ENCODE measurements around the gene ALK.

Gene ALK

GRCh38 chr2:29363111-29363510 is 558.3 kb downstream of the ALK start:
- Histone ChIP-seq H3K4me3 (ENCODE audit: low read length in 2 of 2) (no peak overlapping the region), H3K14ac (ENCODE audit: low read length) (no peak overlapping the region), H3K9me3 (replicated peaks in 1 of 2; ENCODE audit: control insufficient read depth in 2 of 2, insufficient read depth in 1 of 2, low read depth in 1 of 2, low read length in 2 of 2) (no peaks in the 10 kb centered on the region), H2AFZ (ENCODE audit: low read length) (no peak overlapping the region), H2BK12ac (ENCODE audit: low read length) (no peak overlapping the region), H2BK5ac (ENCODE audit: low read length) (no peak overlapping the region), H4K8ac (ENCODE audit: low read depth, low read length) (no peak overlapping the region), H3K4me1 (ENCODE audit: control insufficient read depth in 2 of 2, insufficient read depth in 1 of 2, low read depth in 1 of 2, low read length in 2 of 2) (peaks cover 2 to 5% of the 10 kb centered on the region in 2 donors), H3K4me2 (ENCODE audit: insufficient read depth, low read length, poor library complexity, severe bottlenecking) (no peak overlapping the region), H3K36me3 (replicated peaks in 1 of 2; ENCODE audit: control insufficient read depth in 2 of 2, insufficient read depth in 2 of 2, low read length in 2 of 2) (no peaks in the 10 kb centered on the region), H3K9ac (ENCODE audit: low read depth, low read length, poor library complexity) (no peak overlapping the region), H3K27ac (replicated peaks; ENCODE audit: low read length) (no peak overlapping the region), H3K18ac (ENCODE audit: low read length) (no peak overlapping the region), H2BK15ac (ENCODE audit: low read length) (no peak overlapping the region), H2AK5ac (ENCODE audit: low read depth, low read length) (no peak overlapping the region), H3K4ac (ENCODE audit: low read length) (no peak overlapping the region), H3K27me3 (ENCODE audit: control insufficient read depth in 3 of 3, insufficient read depth in 3 of 3, low read depth in 1 of 3, low read length in 3 of 3) (no peaks in the 10 kb centered on the region), H3K23ac (ENCODE audit: low read depth, low read length, poor library complexity) (no peak overlapping the region), H4K91ac (ENCODE audit: low read depth, low read length, poor library complexity) (no peak overlapping the region), H2BK120ac (ENCODE audit: low read depth, low read length) (no peak overlapping the region), H3K79me1 (ENCODE audit: low read depth, low read length) (no peaks in the 10 kb centered on the region)
- WGBS, 2 donors (ENCODE audit: extremely low coverage in 2 of 2, insufficient read length in 2 of 2, insufficient replicate concordance in 1 of 2) = no CpG with 5 or more reads among the region's 2 CpGs
- no peak for DNase-seq (ENCODE audit: low spot score)

DNA sequence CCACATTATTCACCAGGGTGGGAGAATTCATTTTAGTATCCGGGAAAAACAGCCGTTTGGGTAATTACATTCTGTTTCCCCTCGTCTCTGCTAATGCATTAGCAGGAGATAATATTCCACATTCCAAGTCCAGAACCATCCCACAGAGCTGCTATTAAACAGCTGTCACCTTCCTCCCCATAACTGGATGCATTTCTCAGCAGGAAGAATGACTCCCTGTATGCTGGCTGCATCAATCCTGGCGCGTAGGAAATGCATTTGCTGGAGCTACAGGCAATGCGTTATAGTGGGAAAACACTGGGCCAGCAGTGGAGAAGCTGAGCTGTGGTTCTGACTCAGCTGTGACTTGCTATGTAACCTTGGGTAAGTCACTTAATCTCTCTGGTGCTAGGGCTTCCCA is 560.2 kb downstream of the ALK start:
- Histone ChIP-seq H2BK12ac (ENCODE audit: low read length) (no peak overlapping the region), H2AK5ac (ENCODE audit: low read depth, low read length) (no peak overlapping the region), H3K36me3 (replicated peaks in 1 of 2; ENCODE audit: control insufficient read depth in 2 of 2, insufficient read depth in 2 of 2, low read length in 2 of 2) (no peaks in the 10 kb centered on the region), H3K4me2 (ENCODE audit: insufficient read depth, low read length, poor library complexity, severe bottlenecking) (no peak overlapping the region), H2BK5ac (ENCODE audit: low read length) (no peak overlapping the region), H2BK120ac (ENCODE audit: low read depth, low read length) (no peak overlapping the region), H3K27ac (replicated peaks; ENCODE audit: low read length) (no peak overlapping the region), H3K9me3 (replicated peaks in 1 of 2; ENCODE audit: control insufficient read depth in 2 of 2, insufficient read depth in 1 of 2, low read depth in 1 of 2, low read length in 2 of 2) (no peaks in the 10 kb centered on the region), H3K27me3 (ENCODE audit: control insufficient read depth in 3 of 3, insufficient read depth in 3 of 3, low read depth in 1 of 3, low read length in 3 of 3) (no peaks in the 10 kb centered on the region), H3K18ac (ENCODE audit: low read length) (no peak overlapping the region), H3K9ac (ENCODE audit: low read depth, low read length, poor library complexity) (no peak overlapping the region), H2AFZ (ENCODE audit: low read length) (no peak overlapping the region), H3K4me1 (ENCODE audit: control insufficient read depth in 2 of 2, insufficient read depth in 1 of 2, low read depth in 1 of 2, low read length in 2 of 2) (peaks cover 2 to 5% of the 10 kb centered on the region in 2 donors), H3K4ac (ENCODE audit: low read length) (no peak overlapping the region), H4K8ac (ENCODE audit: low read depth, low read length) (no peak overlapping the region), H3K14ac (ENCODE audit: low read length) (no peak overlapping the region), H2BK15ac (ENCODE audit: low read length) (no peak overlapping the region), H3K79me1 (ENCODE audit: low read depth, low read length) (no peaks in the 10 kb centered on the region), H4K91ac (ENCODE audit: low read depth, low read length, poor library complexity) (no peak overlapping the region), H3K4me3 (ENCODE audit: low read length in 2 of 2) (no peak overlapping the region), H3K23ac (ENCODE audit: low read depth, low read length, poor library complexity) (no peak overlapping the region)
- no CpG with 5 or more reads among the region's 6 CpGs for WGBS, 2 donors (ENCODE audit: extremely low coverage in 2 of 2, insufficient read length in 2 of 2, insufficient replicate concordance in 1 of 2)
- DNase-seq (ENCODE audit: low spot score) = no peak

DNA sequence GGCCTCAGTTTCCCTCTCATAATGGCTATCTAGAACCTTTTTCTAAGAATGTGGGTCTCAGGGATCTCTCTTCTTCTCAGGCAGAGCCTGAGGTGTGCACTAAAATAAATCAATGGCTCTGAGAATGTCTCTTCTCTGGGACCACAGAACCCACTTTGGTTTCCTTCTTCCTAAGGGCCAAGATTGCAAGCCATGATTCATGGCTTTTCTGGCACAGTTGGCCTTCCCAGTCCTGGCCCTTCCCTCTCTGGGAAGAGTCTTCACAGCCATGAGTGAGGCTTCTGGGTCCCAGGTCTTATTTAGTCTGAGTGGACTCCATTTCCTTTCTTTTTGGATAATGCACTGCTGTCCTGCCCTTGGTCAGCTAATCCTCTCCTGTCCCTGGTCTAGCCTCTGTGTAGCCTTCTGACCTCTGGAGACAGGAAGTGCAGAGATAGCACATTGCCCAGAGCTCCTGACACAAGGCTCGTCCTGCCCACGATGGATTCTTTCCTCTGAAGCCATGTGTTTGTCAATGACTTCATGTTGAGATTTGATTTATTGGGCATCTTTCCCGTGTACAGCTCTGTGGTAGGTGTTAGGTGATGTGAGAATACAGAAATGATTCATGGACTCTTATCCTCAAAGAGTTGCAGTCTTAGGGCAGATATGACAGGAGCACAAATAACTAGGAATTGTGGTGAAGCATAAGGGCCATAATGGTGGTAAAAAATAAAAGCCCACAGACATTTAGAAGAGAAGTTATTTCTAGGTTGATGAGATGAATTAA is 561.2 kb downstream of the ALK start:
- Histone ChIP-seq H2BK15ac (ENCODE audit: low read length) (no peak overlapping the region), H2AK5ac (ENCODE audit: low read depth, low read length) (no peak overlapping the region), H3K36me3 (replicated peaks in 1 of 2; ENCODE audit: control insufficient read depth in 2 of 2, insufficient read depth in 2 of 2, low read length in 2 of 2) (no peaks in the 10 kb centered on the region), H3K27me3 (ENCODE audit: control insufficient read depth in 3 of 3, insufficient read depth in 3 of 3, low read depth in 1 of 3, low read length in 3 of 3) (no peaks in the 10 kb centered on the region), H2AFZ (ENCODE audit: low read length) (no peak overlapping the region), H3K9me3 (replicated peaks in 1 of 2; ENCODE audit: control insufficient read depth in 2 of 2, insufficient read depth in 1 of 2, low read depth in 1 of 2, low read length in 2 of 2) (no peaks in the 10 kb centered on the region), H3K18ac (ENCODE audit: low read length) (no peak overlapping the region), H2BK12ac (ENCODE audit: low read length) (no peak overlapping the region), H2BK5ac (ENCODE audit: low read length) (no peak overlapping the region), H3K9ac (ENCODE audit: low read depth, low read length, poor library complexity) (no peak overlapping the region), H3K4me1 (ENCODE audit: control insufficient read depth in 2 of 2, insufficient read depth in 1 of 2, low read depth in 1 of 2, low read length in 2 of 2) (peaks cover 5 to 9% of the 10 kb centered on the region in 2 donors), H3K79me1 (ENCODE audit: low read depth, low read length) (no peaks in the 10 kb centered on the region), H3K4ac (ENCODE audit: low read length) (no peak overlapping the region), H3K27ac (replicated peaks; ENCODE audit: low read length) (no peak overlapping the region), H2BK120ac (ENCODE audit: low read depth, low read length) (no peak overlapping the region), H4K91ac (ENCODE audit: low read depth, low read length, poor library complexity) (no peak overlapping the region), H3K4me3 (ENCODE audit: low read length in 2 of 2) (no peak overlapping the region), H3K14ac (ENCODE audit: low read length) (no peak overlapping the region), H3K4me2 (ENCODE audit: insufficient read depth, low read length, poor library complexity, severe bottlenecking) (no peak overlapping the region), H3K23ac (ENCODE audit: low read depth, low read length, poor library complexity) (no peak overlapping the region), H4K8ac (ENCODE audit: low read depth, low read length) (no peak overlapping the region)
- DNase-seq (ENCODE audit: low spot score) = no peak
- no CpG with 5 or more reads among the region's 3 CpGs for WGBS, 2 donors (ENCODE audit: extremely low coverage in 2 of 2, insufficient read length in 2 of 2, insufficient replicate concordance in 1 of 2)

DNA sequence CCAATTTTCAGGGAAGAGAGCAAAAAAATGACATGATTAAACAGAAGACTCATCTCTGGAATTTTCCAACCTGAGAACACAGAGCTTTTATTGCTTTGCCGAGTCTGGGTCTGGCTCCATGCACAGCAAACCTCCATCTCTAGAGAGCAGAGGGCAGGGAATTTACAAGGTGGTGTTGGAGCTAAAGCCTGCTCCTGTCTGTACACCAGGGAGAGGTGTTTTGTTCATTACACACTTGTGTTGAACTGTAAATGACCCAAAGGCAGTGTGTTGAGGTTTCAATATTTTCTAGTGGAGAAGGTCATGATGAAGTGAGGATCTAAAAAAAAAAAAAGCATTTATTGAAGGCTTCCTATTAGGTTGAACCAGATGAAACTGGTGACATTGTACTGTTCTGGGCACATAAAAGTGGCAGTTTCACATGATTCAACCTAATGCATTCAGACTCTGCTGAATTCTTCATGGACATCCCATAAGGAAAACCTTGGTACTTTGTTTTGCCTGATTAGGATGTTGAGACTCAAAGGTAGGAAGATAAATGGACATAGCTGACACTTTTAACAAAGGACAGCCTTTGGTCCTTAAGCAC is 567.9 kb downstream of the ALK start:
- no peak overlapping the region for H3K18ac ChIP-seq (ENCODE audit: low read length)
- H3K79me1 ChIP-seq (ENCODE audit: low read depth, low read length) = no peaks in the 10 kb centered on the region
- no peaks in the 10 kb centered on the region for H3K9me3 ChIP-seq (replicated peaks in 1 of 2; ENCODE audit: control insufficient read depth in 2 of 2, insufficient read depth in 1 of 2, low read depth in 1 of 2, low read length in 2 of 2)
- H2BK120ac ChIP-seq (ENCODE audit: low read depth, low read length) = no peak overlapping the region
- DNase-seq (ENCODE audit: low spot score) = no peak
- no peak overlapping the region for H3K14ac ChIP-seq (ENCODE audit: low read length)
- no peak overlapping the region for H2BK12ac ChIP-seq (ENCODE audit: low read length)
- peaks cover 7 to 33% of the 10 kb centered on the region in 2 donors for H3K4me1 ChIP-seq (ENCODE audit: control insufficient read depth in 2 of 2, insufficient read depth in 1 of 2, low read depth in 1 of 2, low read length in 2 of 2)
- H3K4me3 ChIP-seq (ENCODE audit: low read length in 2 of 2) = no peak overlapping the region
- no peak overlapping the region for H2BK5ac ChIP-seq (ENCODE audit: low read length)
- H3K4me2 ChIP-seq (ENCODE audit: insufficient read depth, low read length, poor library complexity, severe bottlenecking) = no peak overlapping the region
- no peak overlapping the region for H2BK15ac ChIP-seq (ENCODE audit: low read length)
- no peak overlapping the region for H3K23ac ChIP-seq (ENCODE audit: low read depth, low read length, poor library complexity)
- no CpG with 5 or more reads among the region's 1 CpG for WGBS, 2 donors (ENCODE audit: extremely low coverage in 2 of 2, insufficient read length in 2 of 2, insufficient replicate concordance in 1 of 2)
- H3K27me3 ChIP-seq (ENCODE audit: control insufficient read depth in 3 of 3, insufficient read depth in 3 of 3, low read depth in 1 of 3, low read length in 3 of 3) = no peaks in the 10 kb centered on the region
- H3K27ac ChIP-seq (replicated peaks; ENCODE audit: low read length) = no peak overlapping the region
- no peak overlapping the region for H4K91ac ChIP-seq (ENCODE audit: low read depth, low read length, poor library complexity)
- no peak overlapping the region for H3K4ac ChIP-seq (ENCODE audit: low read length)
- no peak overlapping the region for H2AFZ ChIP-seq (ENCODE audit: low read length)
- no peak overlapping the region for H4K8ac ChIP-seq (ENCODE audit: low read depth, low read length)
- H3K36me3 ChIP-seq (replicated peaks in 1 of 2; ENCODE audit: control insufficient read depth in 2 of 2, insufficient read depth in 2 of 2, low read length in 2 of 2) = no peaks in the 10 kb centered on the region
- no peak overlapping the region for H3K9ac ChIP-seq (ENCODE audit: low read depth, low read length, poor library complexity)
- H2AK5ac ChIP-seq (ENCODE audit: low read depth, low read length) = no peak overlapping the region

Measured in neuronal stem cell (in vitro differentiated cells).